HG03108 (cell line): ENCODE measurements around the gene MCCD1.
"Not testable (repeated sequence)": the region's sequence is repeated elsewhere in the genome, so short reads cannot be mapped to it uniquely, and the experiment has no call there.

Experiments
- ATAC-seq: cut with Tn5 transposase; IDR thresholded peaks from one replicate; pipeline ENCODE4 v1.9.1; 2021; ENCODE audit warnings: moderate library complexity; ENCODE audit not compliant: unreplicated experiment

The MCCD1 gene

DNA sequence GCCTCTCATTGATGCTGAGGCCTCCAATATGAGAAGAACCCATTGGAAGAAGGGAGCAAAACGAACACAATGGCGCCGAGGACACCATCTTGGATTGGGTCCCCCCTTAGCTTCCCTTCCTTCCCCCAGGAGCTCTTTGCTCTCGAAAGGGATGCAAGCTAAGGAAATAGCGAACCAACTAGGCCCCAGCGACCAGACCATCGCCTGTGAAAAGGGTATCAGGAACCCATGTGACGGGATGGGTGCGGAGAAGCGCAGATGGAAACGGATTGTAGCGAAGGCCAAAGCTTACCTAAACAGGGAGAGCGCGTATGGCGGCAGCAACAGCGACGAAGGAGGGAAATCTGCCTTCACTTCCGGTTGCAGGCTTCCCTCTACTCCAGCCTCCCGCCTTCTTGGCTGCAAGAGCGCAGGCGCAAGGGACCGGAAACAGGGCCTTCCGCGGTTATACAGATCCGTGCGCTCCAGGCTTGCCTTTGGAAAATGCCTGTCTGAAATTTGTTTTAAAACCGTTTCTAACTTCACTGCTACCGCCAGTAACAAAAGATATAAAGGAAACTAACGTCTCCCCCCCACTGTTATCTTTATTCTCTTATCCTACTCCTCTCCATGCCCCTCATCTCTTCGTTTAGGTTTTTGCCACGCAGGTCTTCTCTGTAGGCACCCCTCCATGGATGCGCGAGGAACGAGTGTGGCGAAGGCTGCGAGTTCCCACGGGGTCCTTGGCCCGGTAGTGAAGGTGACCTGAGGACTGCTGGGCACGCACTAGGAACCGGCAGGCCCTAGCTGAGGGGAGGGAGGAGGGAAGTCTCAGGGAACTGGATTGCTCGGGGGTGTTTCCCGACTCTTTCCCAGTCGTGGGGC is 13.1 kb downstream of the MCCD1 start, which contains the start of gene DDX39B:
Gene DDX39B (minus strand): TSS at position 346 of the 864 bp plus-strand sequence. CDS start 1,471 bp downstream, outside the sequence.
- peak; percentile 41 for ATAC-seq

DNA sequence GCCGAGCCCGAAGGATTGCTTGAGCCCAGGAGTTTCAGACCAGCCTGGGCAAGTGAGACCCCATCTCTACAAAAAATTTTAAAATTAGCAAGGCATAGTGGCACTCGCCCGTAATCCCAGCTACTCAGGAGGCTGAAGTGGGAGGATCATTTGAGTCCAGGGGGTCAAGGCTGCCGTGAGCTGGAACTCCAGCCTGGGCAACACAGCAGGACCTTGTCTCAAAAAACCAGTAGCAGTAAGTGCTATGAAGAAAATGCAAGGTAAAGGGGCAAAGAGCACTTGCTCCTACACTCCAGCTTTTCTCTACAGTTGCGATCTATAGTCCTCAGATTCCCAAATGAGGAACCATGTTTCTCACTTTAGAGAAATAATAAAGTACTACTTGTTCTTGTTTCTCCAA is 14.9 kb downstream of the MCCD1 start:
- no peak for ATAC-seq

DNA sequence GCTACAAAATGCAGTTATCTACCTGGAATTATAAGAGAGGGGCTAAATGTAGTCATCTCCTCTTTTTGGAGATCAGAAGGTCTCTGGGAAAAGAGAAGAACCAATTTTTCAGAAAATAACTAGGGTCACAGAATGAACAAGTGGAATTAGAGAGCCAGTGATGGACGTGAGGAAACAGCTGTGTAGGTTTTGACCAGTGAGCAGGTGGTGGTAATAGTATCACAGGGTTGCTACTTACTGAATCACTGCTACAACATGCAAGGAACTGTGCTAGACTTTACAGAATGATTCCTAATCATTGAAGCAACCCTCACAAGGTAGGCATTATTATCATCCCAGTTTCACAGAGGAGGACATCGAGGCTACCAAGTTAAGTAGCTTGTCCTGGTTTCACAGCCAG is 15.9 kb downstream of the MCCD1 start:
- ATAC-seq, result no peak

DNA sequence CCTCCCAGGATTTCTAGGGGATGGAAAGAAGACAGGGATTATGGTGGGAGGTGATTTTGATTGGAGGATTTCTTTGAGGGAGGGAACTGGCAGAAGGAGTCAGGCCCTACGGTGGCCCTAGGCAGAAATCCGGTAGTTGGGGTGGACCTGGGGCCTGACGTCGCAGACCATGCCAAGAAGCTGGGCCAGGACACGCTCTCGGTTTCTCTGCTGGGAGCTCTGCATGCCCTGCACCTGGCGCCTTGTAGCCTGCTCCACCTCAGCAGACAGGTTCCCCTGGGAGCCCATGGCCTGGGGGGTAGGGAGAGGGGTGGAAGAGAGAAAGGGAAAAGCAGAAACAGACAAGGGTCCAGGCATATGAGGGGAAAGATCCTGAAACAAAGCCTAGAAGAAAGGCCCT is 16.5 kb downstream of the MCCD1 start:
- ATAC-seq, result no peak

DNA sequence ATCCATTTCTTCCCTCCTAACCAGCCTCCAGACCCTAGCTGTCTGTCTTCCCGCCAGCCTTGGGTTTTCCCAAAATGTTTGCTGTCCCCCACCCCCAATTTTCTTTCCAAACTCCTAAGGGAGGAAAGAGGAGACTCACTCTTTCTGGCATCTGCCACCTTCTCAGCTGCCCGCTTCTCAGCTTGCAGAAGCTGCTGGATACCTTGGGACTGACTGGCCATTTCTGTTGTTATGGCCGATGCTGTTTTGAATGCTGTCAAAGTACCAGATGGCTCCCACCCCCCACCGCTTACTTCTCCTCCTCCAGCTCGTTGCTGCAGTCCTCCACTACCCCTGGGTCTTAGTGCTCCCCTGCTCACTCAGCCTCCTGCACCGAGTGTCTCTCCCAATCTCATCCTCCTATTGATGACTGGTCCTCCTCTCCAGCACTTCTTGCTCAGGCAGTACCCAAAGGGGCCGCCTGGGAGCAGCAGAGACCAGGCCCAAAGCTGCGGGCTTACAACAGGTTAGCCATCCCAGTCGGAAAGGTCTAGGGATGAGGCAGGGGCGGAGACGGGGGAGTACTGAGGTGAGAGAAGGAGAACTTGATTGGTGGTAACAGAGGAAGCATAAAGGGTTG is 17.7 kb downstream of the MCCD1 start, which contains the start of gene ATP6V1G2:
Gene ATP6V1G2 (minus strand): TSS at position 270 of the 619 bp plus-strand sequence. CDS start 49 bp downstream, at position 221.
- peak; percentile 40 for ATAC-seq

DNA sequence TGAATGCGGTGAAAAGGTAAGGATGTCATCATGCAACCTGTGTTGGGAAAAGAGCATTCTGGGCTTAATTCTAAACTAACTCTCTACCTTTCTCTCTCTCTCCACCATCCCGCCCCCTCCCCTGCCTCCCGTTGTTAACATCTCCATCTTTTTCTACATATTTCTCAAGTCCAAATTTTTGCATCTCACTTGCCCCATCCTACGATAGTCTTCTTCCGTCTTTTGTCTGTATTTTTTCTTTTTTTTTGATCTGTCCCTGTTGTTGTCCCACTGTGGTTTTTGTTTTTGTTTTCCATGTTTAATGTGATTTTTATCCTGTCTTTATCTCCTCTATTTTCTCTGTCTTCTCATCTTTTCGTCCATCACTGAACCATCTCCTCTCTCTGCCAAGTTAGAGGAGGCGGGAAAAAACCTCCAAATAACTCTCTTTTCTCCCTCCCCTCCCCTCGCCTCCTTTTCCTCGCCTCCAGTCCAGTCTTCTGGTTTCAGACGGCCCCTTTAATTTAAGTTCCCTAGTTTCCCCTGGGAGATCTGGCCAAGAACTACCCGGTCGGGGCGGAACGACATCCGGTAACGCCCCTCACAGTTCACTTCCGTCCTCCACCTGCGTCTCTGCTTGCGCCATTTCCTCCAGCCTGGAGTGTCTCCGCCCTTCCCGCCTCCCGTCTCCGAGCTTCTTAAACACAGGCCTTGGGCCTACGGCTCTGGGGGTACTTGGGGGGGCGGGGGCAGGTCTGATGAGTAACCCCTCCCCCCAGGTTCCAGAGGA is 18.4 kb downstream of the MCCD1 start, which contains the start of gene NFKBIL1:
Gene NFKBIL1 (plus strand): TSS at position 651 of the 769 bp plus-strand sequence. CDS start 87 bp downstream, at position 738.
- peak; percentile 54 for ATAC-seq

DNA sequence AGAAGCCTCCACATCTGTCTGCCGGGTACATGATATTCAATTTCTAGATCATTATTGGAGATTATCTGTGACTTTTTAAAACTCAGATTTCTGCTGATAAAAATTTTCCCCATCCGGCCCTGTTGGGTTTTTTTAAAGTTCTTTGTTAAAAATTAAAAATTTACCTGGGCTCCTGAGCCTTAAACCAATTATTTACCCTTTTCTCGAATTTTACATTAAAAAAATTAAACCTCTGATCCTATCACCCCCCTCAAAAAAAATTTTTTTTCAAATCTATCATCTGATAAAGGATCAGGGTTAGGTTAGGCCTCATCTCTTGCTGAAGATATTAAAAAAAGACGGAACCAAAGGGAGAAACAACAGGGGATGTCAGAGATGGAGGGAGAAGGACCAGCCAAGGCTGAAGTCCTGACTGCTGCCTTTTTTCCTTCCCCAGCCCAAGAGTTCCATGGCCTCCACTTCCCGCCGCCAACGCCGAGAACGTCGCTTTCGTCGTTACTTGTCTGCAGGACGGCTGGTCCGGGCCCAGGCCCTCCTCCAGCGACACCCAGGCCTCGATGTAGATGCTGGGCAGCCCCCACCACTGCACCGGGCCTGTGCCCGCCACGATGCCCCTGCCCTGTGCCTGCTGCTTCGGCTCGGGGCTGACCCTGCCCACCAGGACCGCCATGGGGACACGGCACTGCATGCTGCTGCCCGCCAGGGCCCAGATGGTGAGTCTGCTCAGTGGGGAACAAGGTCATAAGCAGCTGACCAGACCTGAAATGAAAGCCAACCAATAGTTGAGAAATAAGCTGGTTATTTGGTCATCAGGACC is 19.2 kb downstream of the MCCD1 start:
- ATAC-seq, result no peak

DNA sequence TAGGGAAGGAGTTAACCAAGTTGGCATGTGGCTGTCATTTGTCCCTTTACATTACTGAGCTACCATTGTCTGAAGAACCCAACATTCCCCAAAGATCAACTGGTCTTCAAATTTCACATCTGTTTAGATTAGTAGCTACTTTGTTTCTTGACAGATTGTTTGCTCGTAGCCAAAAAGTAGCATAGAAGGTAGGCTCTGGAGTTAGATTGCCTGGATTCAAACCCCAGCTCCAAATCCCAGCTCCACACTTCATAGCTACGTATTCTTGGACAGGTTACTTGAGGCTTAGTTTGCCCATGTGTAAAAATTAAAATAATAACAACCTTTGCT is 19.7 kb downstream of the MCCD1 start:
- no peak for ATAC-seq

DNA sequence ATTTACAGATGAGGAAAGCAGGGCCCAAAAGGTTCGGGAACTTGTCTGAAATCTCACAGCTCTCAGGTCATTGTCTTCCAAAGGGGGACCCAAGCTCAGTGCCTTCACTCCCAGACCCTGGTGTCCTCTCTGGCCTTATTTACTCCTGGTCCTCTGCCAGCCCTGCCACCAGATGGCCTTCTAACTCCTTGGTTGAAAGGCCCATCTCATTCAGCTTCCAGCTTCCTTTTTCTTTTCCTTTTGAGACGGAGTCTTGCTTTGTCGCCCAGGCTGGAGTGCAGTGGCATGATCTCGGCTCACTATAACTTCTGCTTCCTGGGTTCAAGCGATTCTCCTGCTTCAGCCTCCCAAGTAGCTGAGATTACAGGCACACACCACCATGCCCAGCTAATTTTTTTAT is 22.6 kb downstream of the MCCD1 start:
- not testable (repeated sequence) for ATAC-seq

DNA sequence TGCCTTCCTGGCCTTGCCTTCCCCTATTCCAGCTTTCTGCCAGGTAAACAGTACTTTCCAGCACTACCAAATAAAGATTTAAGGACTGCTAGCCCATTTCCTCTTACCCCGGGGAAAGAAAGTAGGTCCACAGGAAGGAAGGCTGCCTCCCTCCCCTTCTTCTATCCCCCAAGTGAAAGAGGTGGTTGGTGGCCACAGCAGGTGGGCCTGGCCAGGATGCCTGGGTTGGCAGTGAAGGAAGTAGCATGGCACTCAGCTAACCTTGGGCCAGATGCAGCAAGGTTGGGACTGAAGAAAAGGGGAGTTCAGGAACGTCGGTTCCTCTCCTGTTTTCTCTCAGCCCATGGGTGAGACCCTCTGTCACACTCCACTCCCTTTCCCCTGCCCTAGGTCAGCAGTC is 27.5 kb downstream of the MCCD1 start:
- no peak for ATAC-seq

DNA sequence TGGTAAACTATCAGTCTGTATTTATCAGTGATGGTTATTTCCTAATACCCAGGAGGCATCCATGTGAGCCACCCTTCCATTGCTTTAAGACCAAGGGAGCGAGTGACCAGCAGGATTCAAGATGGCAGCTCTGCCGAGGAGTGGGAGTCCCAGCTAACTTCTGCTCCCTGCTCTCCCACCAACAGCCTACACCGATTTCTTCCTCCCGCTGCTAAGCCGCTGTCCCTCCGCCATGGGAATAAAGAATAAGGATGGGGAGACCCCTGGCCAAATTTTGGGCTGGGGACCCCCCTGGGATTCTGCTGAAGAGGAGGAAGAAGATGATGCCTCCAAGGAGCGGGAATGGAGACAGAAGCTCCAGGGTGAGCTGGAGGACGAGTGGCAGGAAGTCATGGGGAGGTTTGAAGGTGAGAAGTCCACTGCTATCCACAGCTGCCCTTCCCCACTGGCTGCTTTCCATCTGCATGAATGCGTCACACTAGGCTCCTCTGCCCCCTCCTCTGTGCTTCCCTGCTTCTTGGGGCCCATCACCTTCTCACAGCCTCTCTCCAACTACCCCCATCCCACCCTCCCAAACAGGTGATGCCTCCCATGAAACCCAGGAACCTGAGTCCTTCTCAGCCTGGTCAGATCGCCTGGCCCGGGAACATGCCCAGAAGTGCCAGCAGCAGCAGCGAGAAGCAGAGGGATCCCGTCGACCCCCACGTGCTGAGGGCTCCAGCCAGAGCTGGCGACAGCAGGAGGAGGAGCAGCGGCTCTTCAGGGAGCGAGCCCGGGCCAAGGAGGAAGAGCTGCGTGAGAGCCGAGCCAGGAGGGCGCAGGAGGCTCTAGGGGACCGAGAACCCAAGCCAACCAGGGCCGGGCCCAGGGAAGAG is 28.9 kb downstream of the MCCD1 start:
- no peak for ATAC-seq

DNA sequence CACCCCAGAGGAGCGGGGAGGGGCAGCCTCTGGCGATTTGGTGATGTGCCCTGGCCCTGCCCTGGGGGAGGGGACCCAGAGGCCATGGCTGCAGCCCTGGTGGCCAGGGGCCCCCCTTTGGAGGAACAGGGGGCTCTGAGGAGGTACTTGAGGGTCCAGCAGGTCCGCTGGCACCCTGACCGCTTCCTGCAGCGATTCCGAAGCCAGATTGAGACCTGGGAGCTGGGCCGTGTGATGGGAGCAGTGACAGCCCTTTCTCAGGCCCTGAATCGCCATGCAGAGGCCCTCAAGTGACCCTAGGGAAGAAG is 29.5 kb downstream of the MCCD1 start:
- ATAC-seq, result no peak

DNA sequence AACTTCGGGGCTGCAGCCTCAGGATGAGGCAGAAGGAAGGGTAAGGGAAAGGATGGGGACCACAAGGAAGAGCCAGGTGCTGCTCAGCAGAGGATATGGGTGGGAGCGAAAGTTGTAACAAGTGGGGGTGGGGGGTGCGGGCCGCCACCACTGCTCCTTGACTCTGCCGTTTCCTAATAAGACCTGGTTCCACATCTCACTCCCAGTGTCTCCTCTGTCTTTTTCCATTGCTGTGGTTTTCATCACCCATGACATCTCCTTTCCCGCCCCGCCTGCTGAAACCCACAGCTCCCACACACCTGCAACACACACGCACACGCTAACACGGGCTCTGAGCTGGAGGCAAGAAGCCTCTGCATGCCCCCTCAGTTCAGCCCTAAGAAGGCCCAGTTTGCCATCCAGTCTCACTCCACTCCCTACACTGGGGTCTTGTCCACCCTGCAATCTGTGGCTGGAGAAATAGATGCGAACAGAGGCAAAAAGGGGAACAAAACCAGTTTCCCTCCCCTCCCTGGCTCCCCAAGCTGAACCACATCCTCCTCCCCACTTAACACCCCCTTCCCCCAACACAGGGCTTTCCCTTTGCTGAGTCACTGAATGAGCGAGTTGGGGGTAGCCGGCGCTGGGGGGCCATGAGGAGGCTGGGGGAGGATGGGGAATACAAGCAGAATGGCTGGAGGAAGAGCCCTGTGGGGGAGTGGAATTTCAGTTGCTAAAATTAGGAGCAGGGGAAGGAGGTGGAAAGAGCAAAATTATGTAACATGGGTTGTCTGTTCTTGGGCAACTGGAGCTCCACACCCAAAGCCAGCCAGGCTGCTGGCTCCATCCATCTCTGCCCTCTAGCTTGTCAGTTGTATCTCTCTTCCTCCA is 30.1 kb downstream of the MCCD1 start:
- no peak for ATAC-seq

DNA sequence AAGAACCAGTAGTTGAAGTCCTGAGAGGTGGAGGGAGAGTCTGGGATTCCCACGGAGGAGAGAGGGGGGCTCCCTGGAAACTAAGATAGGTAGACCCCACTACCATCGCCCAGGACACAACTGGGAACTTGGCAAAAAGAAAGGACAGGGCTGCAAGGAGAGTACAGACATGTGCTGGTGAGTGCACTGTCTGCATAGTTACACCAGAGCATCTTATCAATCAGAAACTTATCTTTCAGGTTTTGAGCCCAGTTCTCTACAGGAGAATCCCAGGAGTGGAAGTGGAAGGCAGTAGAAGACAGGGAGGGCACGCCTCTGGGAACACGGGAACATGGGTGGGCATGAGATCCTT is 30.8 kb downstream of the MCCD1 start:
- no peak for ATAC-seq

DNA sequence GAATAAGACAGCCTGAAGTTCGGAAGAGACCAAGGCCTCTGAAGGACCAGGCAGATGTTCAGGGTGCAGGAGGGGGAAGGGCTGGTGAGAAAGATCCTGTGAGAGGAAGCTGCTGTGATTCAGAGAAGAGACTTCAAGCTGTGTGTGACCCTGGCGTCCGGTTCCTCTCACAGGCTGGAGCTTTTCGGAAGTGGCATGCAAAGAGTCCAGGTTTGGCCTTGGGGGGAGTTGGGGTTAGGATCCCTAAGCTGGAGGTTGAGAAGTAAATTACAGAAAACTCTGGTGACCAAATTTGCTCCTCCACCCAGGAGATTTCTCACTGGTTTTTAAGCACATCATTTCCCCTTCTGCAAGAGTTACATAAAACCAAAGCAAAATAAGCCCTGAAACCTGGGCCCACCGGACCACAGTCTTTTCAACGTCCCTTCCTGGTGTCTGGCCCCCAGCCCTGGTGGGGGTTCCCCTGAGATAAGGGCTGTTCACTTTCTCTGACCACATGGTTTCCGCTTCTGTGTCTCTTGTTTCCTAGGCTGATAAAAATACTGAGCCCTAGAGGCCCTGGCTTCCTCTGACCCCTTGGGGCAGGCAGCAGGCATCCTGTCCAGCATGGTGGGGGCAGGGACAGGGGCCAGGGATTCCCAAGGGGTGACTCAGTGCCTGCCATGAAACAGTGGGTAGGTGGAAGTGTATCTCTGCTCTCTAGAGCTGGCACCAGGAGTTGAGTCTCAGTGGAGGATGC is 31.4 kb downstream of the MCCD1 start:
- peak; percentile 63 for ATAC-seq

DNA sequence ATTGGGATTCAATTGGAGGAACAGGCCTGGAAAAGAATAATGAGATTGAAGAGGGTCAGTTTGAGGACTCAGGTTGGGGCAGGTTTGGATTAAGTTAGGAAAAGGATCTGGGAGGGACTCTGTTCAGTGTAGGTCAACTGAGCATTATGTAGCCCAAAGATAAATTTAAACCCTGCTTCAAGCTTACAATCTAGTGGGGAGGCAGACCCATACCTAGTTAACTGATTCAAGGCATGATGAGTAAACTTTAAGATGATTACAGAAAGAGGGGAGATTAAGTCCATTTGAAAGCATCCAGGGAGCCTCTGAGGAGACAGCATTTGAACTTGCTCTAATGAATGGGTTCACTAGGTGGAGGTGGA is 31.9 kb downstream of the MCCD1 start:
- ATAC-seq, result no peak

DNA sequence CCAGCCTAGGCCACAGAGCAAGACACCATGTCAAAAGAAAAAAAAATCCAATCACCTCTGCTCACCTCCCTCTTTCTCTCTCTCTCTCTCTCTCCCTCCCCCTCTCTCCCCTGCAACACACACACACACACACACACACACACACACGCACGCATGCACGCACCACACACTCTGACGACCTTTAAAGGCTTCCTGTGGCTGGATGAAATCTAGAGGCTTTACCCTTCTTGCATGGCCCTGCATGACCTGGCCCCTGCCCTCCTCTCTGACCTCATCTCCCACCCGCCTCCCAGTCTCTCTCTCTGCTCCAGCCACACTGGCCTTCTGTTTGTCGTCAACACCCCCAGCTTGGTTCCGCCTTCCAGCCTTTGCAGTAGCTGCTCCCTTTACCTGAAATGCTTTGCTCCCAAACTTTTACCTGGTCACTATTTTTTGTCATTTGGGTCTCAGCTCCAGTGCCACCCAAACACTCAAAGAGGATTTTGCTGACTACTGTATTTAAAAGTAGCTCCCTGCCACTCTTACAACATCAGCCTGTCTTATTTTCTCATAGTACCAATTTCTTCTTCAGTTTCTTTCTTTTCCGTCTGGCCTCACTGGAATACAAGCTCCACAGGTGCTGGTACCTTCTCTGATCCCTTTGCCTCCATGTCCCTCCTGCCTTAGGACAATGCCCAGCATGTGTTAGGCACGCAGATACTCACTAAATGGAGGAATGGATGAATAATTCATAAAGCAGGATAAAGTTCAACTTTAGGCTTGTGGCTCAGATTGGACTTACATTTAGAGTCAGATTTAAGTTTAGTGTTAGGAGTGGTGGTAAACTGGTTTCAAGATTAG is 39.0 kb downstream of the MCCD1 start:
- ATAC-seq, result no peak
